Right lobe of liver (tissue), 4 donors: ENCODE results near the gene NPR3.

Source experiments
- CTCF ChIP-seq, 4 donors: fragments of 200-600 bp in 3 of 4; fragments of 450-650 bp in 1 of 4; IDR thresholded peaks; one replicate each; pipeline versions ENCODE4 v1.5.1 to v1.8.0; 2016 to 2022; ENCODE audit warnings: antibody characterized with exemption in 4 of 4, mild to moderate bottlenecking in 2 of 4
- POLR2A ChIP-seq: fragments of 450-650 bp; IDR thresholded peaks from one replicate; pipeline ENCODE4 v1.6.1; 2017; ENCODE audit warnings: antibody characterized with exemption, mild to moderate bottlenecking
- donor health status: DM: no; HTN: no; CAD: no.
- donor health status: DM: no; HTN: no; CAD: no.
- donor health status: DM: no; HTN: yes; CAD: no.

GRCh38 chr5:32777222-32777621, 66.1 kb downstream of the NPR3 start:
- TF ChIP-seq POLR2A (no peak), CTCF (IDR thresholded peaks at IDR 0.05) (no peak)
